GM12878 (cell line): Measurements from ENCODE around the gene LRRK1. TPM values are rescaled to one million over a fixed set of nuclear protein-coding genes. Genes with fewer than 3 reads are reported as not detected.

Experiments
- CEBPB ChIP-seq, 2 experiments: fragments of 150-350 bp in 1 of 2; IDR thresholded peaks; 2 replicates each; pipeline ENCODE4 v1.6.1; 2012 to 2014; ENCODE audit warnings: low read depth in 2 of 2, low read length in 2 of 2, borderline replicate concordance in 1 of 2, inconsistent platforms in 1 of 2
- CHD2 ChIP-seq: IDR thresholded peaks from 2 replicates; pipeline ENCODE4 v1.6.1; 2011; ENCODE audit warnings: low read depth, low read length, improper control_type of control experiment, borderline replicate concordance
- ETV6 ChIP-seq, 2 experiments: fragments of 450-650 bp in 1 of 2; IDR thresholded peaks in 1 of 2; conservative IDR thresholded peaks in 1 of 2; 2 replicates each; pipeline ENCODE4 v1.6.1; 2014; ENCODE audit warnings: antibody characterized with exemption in 1 of 2, borderline replicate concordance in 1 of 2, low read depth in 1 of 2, mild to moderate bottlenecking in 1 of 2, moderate library complexity in 1 of 2
- HDAC6 ChIP-seq: fragments of 200-600 bp; sonication (generic); IDR thresholded peaks from one replicate; pipeline ENCODE4 v1.8.0; 2017; ENCODE audit warnings: antibody characterized with exemption; ENCODE audit not compliant: unreplicated experiment
- IKZF2 ChIP-seq, 2 experiments: fragments of 450-650 bp; IDR thresholded peaks; 2 replicates each; pipeline ENCODE4 v1.6.1; 2017; ENCODE audit warnings: mild to moderate bottlenecking in 2 of 2, moderate library complexity in 2 of 2
- MEF2B ChIP-seq: fragments of 450-650 bp; IDR thresholded peaks from 2 replicates; pipeline ENCODE4 v1.6.1; 2018; ENCODE audit warnings: mild to moderate bottlenecking, moderate library complexity; ENCODE audit not compliant: partially characterized antibody, poor library complexity, severe bottlenecking
- MXI1 ChIP-seq: fragments of 150-350 bp; IDR thresholded peaks from 2 replicates; pipeline ENCODE4 v1.6.1; 2011; ENCODE audit warnings: low read depth, mild to moderate bottlenecking, inconsistent platforms, low read length, improper control_type of control experiment
- MYB ChIP-seq: fragments of 150-350 bp; IDR thresholded peaks from 2 replicates; pipeline ENCODE4 v1.6.1; 2014; ENCODE audit warnings: mild to moderate bottlenecking, low read depth, low read length, borderline replicate concordance
- RFX5 ChIP-seq: IDR thresholded peaks from 2 replicates; pipeline ENCODE4 v1.6.1; 2011; ENCODE audit warnings: low read depth, low read length, improper control_type of control experiment
- SIX5 ChIP-seq: IDR thresholded peaks from 2 replicates; pipeline ENCODE4 v1.6.1; 2011; ENCODE audit warnings: mild to moderate bottlenecking, low read depth, low read length, moderate library complexity; ENCODE audit not compliant: severe bottlenecking
- SMAD1 ChIP-seq: fragments of 450-650 bp; IDR thresholded peaks from 2 replicates; pipeline ENCODE4 v1.6.1; 2018; ENCODE audit warnings: mild to moderate bottlenecking, low read depth; ENCODE audit not compliant: partially characterized antibody
- SUZ12 ChIP-seq: fragments of 200-600 bp; sonication (generic); IDR thresholded peaks from one replicate; pipeline ENCODE4 v1.6.1; 2018; ENCODE audit warnings: antibody characterized with exemption, mild to moderate bottlenecking; ENCODE audit not compliant: unreplicated experiment
- TAF1 ChIP-seq: IDR thresholded peaks from 2 replicates; pipeline ENCODE4 v1.6.1; 2011; ENCODE audit warnings: mild to moderate bottlenecking, low read depth, low read length, borderline replicate concordance
- ZBED1 ChIP-seq: IDR thresholded peaks from 2 replicates; pipeline ENCODE4 v1.6.1; 2016; ENCODE audit warnings: borderline replicate concordance
- polyA plus RNA-seq, 11 experiments: library from polyadenylated mRNA; depleted of rRNA in 4 of 11; unstranded in 6 of 11; stranded (reverse) in 5 of 11; fragments of >200 nt; fragmentation: Nextera tagmentation in 4 of 11; fragmentation: Illumina TruSeq in 1 of 11; extraction: Ambion mirVana in 4 of 11; extraction: Trizol in 1 of 11; gene quantifications; 1 replicate in 1 of 11; 2 replicates in 10 of 11; pipeline versions ENCODE4 v1.2.1 to v1.2.3, GENCODE V29; 2011 to 2016; ENCODE audit warnings: inconsistent platforms in 2 of 11, missing spikeins in 2 of 11, low read depth in 1 of 11
- total RNA-seq, 4 experiments: library from RNA; depleted of rRNA in 3 of 4; stranded (reverse); fragments of >200 nt in 3 of 4; fragmentation: Illumina TruSeq in 1 of 4; extraction: Trizol in 1 of 4; gene quantifications; 2 replicates each; pipeline versions ENCODE4 v1.2.1 to v1.2.3, GENCODE V29; 2013 to 2021
- TF ChIP-seq, protein P1 (sequence below): fragments of 450-650 bp; IDR thresholded peaks from 2 replicates; pipeline ENCODE4 v1.6.1; 2014; ENCODE audit warnings: mild to moderate bottlenecking
- TF ChIP-seq, protein P2 (sequence below): fragments of 450-650 bp; IDR thresholded peaks from 2 replicates; pipeline ENCODE4 v1.6.1; 2017; ENCODE audit warnings: antibody characterized with exemption, mild to moderate bottlenecking, moderate library complexity
- TF ChIP-seq, protein P3 (sequence below): IDR thresholded peaks from 2 replicates; pipeline ENCODE4 v1.6.1; 2012; ENCODE audit warnings: low read depth, low read length, improper control_type of control experiment
- TF ChIP-seq, protein P4 (sequence below): fragments of 450-650 bp; IDR thresholded peaks from 2 replicates; pipeline ENCODE4 v1.6.1; 2017; ENCODE audit warnings: low read depth, mild to moderate bottlenecking, moderate library complexity
- TF ChIP-seq, protein P5 (sequence below): fragments of 450-650 bp; conservative IDR thresholded peaks from 2 replicates; pipeline ENCODE4 v1.6.1; 2017; ENCODE audit warnings: mild to moderate bottlenecking, moderate library complexity

Gene LRRK1
- total and polyA plus RNA-seq, 10 of the 15 experiments (the other 5 are each of a cell fraction or from before 2014, with no cell fraction given) = 2.2 to 58.3 (median 17.9) TPM

DNA sequence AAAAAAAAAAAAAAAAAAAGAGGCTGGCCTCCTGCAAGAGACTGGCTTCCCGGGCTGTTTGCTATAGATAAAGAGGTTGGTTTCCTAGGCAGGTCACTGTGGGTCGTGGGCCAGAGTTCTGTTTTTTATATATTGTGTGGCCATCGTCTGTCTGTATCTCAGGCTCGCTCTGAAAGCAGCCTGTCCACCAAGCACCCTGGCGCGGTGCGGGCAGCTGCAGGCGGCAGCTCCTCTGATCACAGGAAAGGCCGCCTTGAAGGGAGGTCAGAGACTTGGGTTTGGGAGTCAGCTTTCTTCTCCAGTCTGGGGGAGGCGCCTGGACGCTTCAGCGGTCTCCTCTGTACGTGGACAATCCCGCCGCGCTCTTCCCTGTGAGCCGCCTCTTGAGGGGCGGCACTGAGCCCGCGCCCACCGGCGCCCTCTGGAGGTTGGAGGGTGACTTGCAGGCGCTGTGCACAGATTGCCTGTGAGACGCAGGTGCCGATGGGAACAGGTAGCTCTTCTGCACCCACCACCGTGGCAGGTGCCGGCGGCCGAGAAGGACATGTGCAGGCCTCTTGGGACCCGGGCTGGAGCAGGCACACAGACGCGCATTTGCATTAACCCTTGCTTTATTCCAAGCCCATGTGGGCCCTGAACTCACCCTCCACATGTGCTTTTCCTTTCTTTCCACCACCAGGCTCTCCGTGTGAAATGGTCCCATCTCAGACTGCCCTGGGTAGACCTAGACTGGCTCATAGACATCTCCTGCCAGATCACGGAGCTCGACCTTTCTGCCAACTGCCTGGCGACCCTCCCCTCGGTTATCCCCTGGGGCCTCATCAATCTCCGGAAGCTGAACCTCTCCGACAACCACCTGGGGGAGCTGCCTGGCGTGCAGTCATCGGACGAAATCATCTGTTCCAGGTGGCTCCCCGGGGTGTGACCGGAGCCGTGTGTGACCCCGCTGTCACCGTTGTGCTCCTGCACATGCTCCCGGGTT lies 89.3 kb downstream of the LRRK1 start (continued):
- TF ChIP-seq MEF2B (peak; percentile 52), MYB (no peak), ETV6 (conservative IDR thresholded peaks at IDR 0.05 in 1 of 2, IDR thresholded peaks at IDR 0.05 in 1 of 2; ENCODE audit: borderline replicate concordance in 1 of 2, low read depth in 1 of 2) (no peak), IKZF2 (IDR thresholded peaks at IDR 0.05) (peak in 1 of 2 experiments; percentile 35; a peak in 1 of 4 replicates), SUZ12 (no peak), HDAC6 (no peak), RFX5 (no peak), CEBPB (IDR thresholded peaks at IDR 0.05; ENCODE audit: borderline replicate concordance in 1 of 2, low read depth in 2 of 2, low read length in 2 of 2) (no peak), SMAD1 (no peak), SIX5 (no peak), ZBED1 (no peak), MXI1 (no peak), TAF1 (no peak), CHD2 (0 out of 2 replicates have a peak, but pooled peaks have one; percentile 53)
- TF ChIP-seq, protein P1, sequence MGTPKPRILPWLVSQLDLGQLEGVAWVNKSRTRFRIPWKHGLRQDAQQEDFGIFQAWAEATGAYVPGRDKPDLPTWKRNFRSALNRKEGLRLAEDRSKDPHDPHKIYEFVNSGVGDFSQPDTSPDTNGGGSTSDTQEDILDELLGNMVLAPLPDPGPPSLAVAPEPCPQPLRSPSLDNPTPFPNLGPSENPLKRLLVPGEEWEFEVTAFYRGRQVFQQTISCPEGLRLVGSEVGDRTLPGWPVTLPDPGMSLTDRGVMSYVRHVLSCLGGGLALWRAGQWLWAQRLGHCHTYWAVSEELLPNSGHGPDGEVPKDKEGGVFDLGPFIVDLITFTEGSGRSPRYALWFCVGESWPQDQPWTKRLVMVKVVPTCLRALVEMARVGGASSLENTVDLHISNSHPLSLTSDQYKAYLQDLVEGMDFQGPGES = no peak
- TF ChIP-seq, protein P2, sequence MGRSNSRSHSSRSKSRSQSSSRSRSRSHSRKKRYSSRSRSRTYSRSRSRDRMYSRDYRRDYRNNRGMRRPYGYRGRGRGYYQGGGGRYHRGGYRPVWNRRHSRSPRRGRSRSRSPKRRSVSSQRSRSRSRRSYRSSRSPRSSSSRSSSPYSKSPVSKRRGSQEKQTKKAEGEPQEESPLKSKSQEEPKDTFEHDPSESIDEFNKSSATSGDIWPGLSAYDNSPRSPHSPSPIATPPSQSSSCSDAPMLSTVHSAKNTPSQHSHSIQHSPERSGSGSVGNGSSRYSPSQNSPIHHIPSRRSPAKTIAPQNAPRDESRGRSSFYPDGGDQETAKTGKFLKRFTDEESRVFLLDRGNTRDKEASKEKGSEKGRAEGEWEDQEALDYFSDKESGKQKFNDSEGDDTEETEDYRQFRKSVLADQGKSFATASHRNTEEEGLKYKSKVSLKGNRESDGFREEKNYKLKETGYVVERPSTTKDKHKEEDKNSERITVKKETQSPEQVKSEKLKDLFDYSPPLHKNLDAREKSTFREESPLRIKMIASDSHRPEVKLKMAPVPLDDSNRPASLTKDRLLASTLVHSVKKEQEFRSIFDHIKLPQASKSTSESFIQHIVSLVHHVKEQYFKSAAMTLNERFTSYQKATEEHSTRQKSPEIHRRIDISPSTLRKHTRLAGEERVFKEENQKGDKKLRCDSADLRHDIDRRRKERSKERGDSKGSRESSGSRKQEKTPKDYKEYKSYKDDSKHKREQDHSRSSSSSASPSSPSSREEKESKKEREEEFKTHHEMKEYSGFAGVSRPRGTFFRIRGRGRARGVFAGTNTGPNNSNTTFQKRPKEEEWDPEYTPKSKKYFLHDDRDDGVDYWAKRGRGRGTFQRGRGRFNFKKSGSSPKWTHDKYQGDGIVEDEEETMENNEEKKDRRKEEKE = no peak
- TF ChIP-seq, protein P3, sequence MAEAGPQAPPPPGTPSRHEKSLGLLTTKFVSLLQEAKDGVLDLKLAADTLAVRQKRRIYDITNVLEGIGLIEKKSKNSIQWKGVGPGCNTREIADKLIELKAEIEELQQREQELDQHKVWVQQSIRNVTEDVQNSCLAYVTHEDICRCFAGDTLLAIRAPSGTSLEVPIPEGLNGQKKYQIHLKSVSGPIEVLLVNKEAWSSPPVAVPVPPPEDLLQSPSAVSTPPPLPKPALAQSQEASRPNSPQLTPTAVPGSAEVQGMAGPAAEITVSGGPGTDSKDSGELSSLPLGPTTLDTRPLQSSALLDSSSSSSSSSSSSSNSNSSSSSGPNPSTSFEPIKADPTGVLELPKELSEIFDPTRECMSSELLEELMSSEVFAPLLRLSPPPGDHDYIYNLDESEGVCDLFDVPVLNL = peak; percentile 39; the same call in 1 of the 2 replicates
- TF ChIP-seq, protein P4, sequence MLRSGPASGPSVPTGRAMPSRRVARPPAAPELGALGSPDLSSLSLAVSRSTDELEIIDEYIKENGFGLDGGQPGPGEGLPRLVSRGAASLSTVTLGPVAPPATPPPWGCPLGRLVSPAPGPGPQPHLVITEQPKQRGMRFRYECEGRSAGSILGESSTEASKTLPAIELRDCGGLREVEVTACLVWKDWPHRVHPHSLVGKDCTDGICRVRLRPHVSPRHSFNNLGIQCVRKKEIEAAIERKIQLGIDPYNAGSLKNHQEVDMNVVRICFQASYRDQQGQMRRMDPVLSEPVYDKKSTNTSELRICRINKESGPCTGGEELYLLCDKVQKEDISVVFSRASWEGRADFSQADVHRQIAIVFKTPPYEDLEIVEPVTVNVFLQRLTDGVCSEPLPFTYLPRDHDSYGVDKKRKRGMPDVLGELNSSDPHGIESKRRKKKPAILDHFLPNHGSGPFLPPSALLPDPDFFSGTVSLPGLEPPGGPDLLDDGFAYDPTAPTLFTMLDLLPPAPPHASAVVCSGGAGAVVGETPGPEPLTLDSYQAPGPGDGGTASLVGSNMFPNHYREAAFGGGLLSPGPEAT = no peak
- TF ChIP-seq, protein P5, sequence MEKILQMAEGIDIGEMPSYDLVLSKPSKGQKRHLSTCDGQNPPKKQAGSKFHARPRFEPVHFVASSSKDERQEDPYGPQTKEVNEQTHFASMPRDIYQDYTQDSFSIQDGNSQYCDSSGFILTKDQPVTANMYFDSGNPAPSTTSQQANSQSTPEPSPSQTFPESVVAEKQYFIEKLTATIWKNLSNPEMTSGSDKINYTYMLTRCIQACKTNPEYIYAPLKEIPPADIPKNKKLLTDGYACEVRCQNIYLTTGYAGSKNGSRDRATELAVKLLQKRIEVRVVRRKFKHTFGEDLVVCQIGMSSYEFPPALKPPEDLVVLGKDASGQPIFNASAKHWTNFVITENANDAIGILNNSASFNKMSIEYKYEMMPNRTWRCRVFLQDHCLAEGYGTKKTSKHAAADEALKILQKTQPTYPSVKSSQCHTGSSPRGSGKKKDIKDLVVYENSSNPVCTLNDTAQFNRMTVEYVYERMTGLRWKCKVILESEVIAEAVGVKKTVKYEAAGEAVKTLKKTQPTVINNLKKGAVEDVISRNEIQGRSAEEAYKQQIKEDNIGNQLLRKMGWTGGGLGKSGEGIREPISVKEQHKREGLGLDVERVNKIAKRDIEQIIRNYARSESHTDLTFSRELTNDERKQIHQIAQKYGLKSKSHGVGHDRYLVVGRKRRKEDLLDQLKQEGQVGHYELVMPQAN = 0 out of 2 replicates have a peak, but pooled peaks have one; percentile 21
